H1 (cell line): ENCODE measurements around the gene NDUFB2. TPM values are rescaled to one million over a fixed set of nuclear protein-coding genes. Genes with fewer than 3 reads are reported as not detected.

Experiments
- ATF2 ChIP-seq: IDR thresholded peaks from 2 replicates; pipeline ENCODE4 v1.6.1; 2012; ENCODE audit warnings: low read length, inconsistent platforms
- BCL11A ChIP-seq, 2 experiments: IDR thresholded peaks; one replicate each; pipeline ENCODE4 v1.6.1; 2011; ENCODE audit warnings: low read depth in 2 of 2, low read length in 2 of 2, mild to moderate bottlenecking in 2 of 2
- CHD7 ChIP-seq: fragments of 300-600 bp; sonication (generic); IDR thresholded peaks from 2 replicates; pipeline ENCODE4 v1.7.1; 2012; ENCODE audit warnings: low read length, moderate library complexity, mild to moderate bottlenecking, inconsistent platforms; ENCODE audit not compliant: insufficient replicate concordance
- E2F6 ChIP-seq: IDR thresholded peaks from 2 replicates; pipeline ENCODE4 v1.6.1; 2012; ENCODE audit warnings: inconsistent platforms
- FOSL1 ChIP-seq: IDR thresholded peaks from 2 replicates; pipeline ENCODE4 v1.6.1; 2011; ENCODE audit warnings: mild to moderate bottlenecking, low read depth, low read length, moderate library complexity; ENCODE audit not compliant: insufficient read depth
- KDM1A ChIP-seq: fragments of 200-600, 300-600 bp; sonication (generic); IDR thresholded peaks from 2 replicates; pipeline ENCODE4 v1.7.1; 2016; ENCODE audit warnings: mild to moderate bottlenecking, low read length, borderline replicate concordance
- PHF8 ChIP-seq: fragments of 200-600 bp; sonication (generic); conservative IDR thresholded peaks from 2 replicates; pipeline ENCODE4 v1.7.1; 2012; ENCODE audit warnings: low read depth, mild to moderate bottlenecking, inconsistent platforms, low read length, moderate library complexity
- POLR2AphosphoS5 ChIP-seq: IDR thresholded peaks from 2 replicates; pipeline ENCODE4 v1.6.1; 2011; ENCODE audit warnings: low read depth, low read length
- polyA plus RNA-seq, 7 experiments: library from polyadenylated mRNA; depleted of rRNA in 3 of 7; stranded (reverse) in 5 of 7; unstranded in 2 of 7; fragments of >200 nt in 5 of 7; fragments of 200-250 nt in 2 of 7; gene quantifications; 1 replicate in 5 of 7; 2 replicates in 1 of 7; 4 replicates in 1 of 7; pipeline versions ENCODE4 v1.2.1 to v1.2.3, GENCODE V29; 2011 to 2013; ENCODE audit warnings: missing spikeins in 2 of 7, mixed read lengths in 2 of 7
- total RNA-seq: library from RNA; stranded (reverse); fragmentation: NEBNext Ultra II Directional; extraction: Animal tissue kit (Norgen Biotek cat#: 25700); gene quantifications from 2 replicates; pipeline ENCODE4 v1.2.1, GENCODE V29; 2021

NDUFB2 gene
- total and polyA plus RNA-seq, 2 of the 8 experiments (the other 6 are each of a cell fraction or from before 2014, with no cell fraction given): 168 to 881 TPM

- TF ChIP-seq CHD7 (no peak), KDM1A (no peak), ATF2 (no peak), PHF8 (no peak), BCL11A (IDR thresholded peaks at IDR 0.05; ENCODE audit: low read depth in 2 of 2, low read length in 2 of 2) (no peak), E2F6 (no peak), FOSL1 (no peak), POLR2AphosphoS5 (no peak)
These were observed 20.8 kb upstream of the NDUFB2 start (continued) for GRCh38 chr7:140675726-140676125.
